Right forelimb (tissue), 1 donor: ENCODE results near the gene DOC2A.
"Not testable (repeated sequence)": the region's sequence is repeated elsewhere in the genome, so short reads cannot be mapped to it uniquely, and the experiment has no call there.

Experiments used
- DNase-seq: peaks from one replicate; pipeline ENCODE4 v3.0.0-alpha.2; 2018

The DOC2A gene

GRCh38 chr16:30026449-30026848, 15.6 kb upstream of the DOC2A start:
- DNase-seq = no peak

GRCh38 chr16:30025574-30025973, 14.7 kb upstream of the DOC2A start:
- DNase-seq = no peak

GRCh38 chr16:30025156-30025555, 14.3 kb upstream of the DOC2A start:
- no peak for DNase-seq

GRCh38 chr16:30024451-30024850, 13.6 kb upstream of the DOC2A start:
- no peak for DNase-seq

- no peak for DNase-seq
Measured at GRCh38 chr16:30023586-30023985, 12.8 kb upstream of the DOC2A start.

- no peak for DNase-seq
Measured at GRCh38 chr16:30022887-30023286, 12.1 kb upstream of the DOC2A start, which contains the start of gene C16orf92. C16orf92 (plus strand) TSS chr16:30023198; CDS start chr16:30023341, 143 bp downstream.

GRCh38 chr16:30018731-30019158, 7.9 kb upstream of the DOC2A start:
- DNase-seq = no peak

GRCh38 chr16:30017937-30018336, 7.1 kb upstream of the DOC2A start:
- not testable (repeated sequence) for DNase-seq

GRCh38 chr16:30017277-30017656, 6.4 kb upstream of the DOC2A start:
- DNase-seq = no peak

GRCh38 chr16:30016555-30017276, 5.9 kb upstream of the DOC2A start:
- no peak for DNase-seq

GRCh38 chr16:30015450-30015849, 4.6 kb upstream of the DOC2A start:
- not testable (repeated sequence) for DNase-seq

GRCh38 chr16:30012598-30012997, 1.8 kb upstream of the DOC2A start:
- not testable (repeated sequence) for DNase-seq

GRCh38 chr16:30011714-30012504, 1.1 kb upstream of the DOC2A start:
- no peak for DNase-seq

GRCh38 chr16:30009990-30010843, 610 bp downstream of the DOC2A start:
- DNase-seq = peak; percentile 46

- DNase-seq = no peak
Measured at GRCh38 chr16:30009085-30009862, 1.6 kb downstream of the DOC2A start.

- no peak for DNase-seq
Measured at GRCh38 chr16:30007378-30007895, 3.4 kb downstream of the DOC2A start.

- DNase-seq = no peak
Measured at GRCh38 chr16:30006659-30007377, 4.0 kb downstream of the DOC2A start.

- DNase-seq = no peak
Measured at GRCh38 chr16:30006095-30006473, 4.7 kb downstream of the DOC2A start.

GRCh38 chr16:30005341-30006094, 5.3 kb downstream of the DOC2A start:
- DNase-seq = no peak

GRCh38 chr16:30004811-30005242, 6.0 kb downstream of the DOC2A start:
- DNase-seq = no peak

GRCh38 chr16:30004424-30004776, 6.4 kb downstream of the DOC2A start:
- DNase-seq = no peak
